ENCODE measurements around the gene MAP7.

Gene MAP7

GRCh38 chr6:136548582-136549299, 1.5 kb downstream of the MAP7 start:
- DNase-seq (ENCODE audit: extremely low read depth, low read depth) = no peak
- no peak for TF ChIP-seq CTCF (IDR thresholded peaks at IDR 0.05; ENCODE audit: low read depth, low read length)

- no peak for TF ChIP-seq CTCF (IDR thresholded peaks at IDR 0.05; ENCODE audit: low read depth, low read length)
- no peak for DNase-seq (ENCODE audit: extremely low read depth, low read depth)
Observed at GRCh38 chr6:136547871-136548270, 2.4 kb downstream of the MAP7 start.

GRCh38 chr6:136547336-136547735, 2.9 kb downstream of the MAP7 start:
- peak; percentile 73 for TF ChIP-seq CTCF (IDR thresholded peaks at IDR 0.05; ENCODE audit: low read depth, low read length)
- DNase-seq (ENCODE audit: extremely low read depth, low read depth) = no peak

- no peak for DNase-seq (ENCODE audit: extremely low read depth, low read depth)
- TF ChIP-seq CTCF (IDR thresholded peaks at IDR 0.05; ENCODE audit: low read depth, low read length) = no peak
Observed at GRCh38 chr6:136546331-136546730, 3.9 kb downstream of the MAP7 start.

GRCh38 chr6:136544326-136544725, 5.9 kb downstream of the MAP7 start:
- TF ChIP-seq CTCF (IDR thresholded peaks at IDR 0.05; ENCODE audit: low read depth, low read length) = no peak
- no peak for DNase-seq (ENCODE audit: extremely low read depth, low read depth)

GRCh38 chr6:136541395-136541794, 8.8 kb downstream of the MAP7 start:
- no peak for TF ChIP-seq CTCF (IDR thresholded peaks at IDR 0.05; ENCODE audit: low read depth, low read length)
- no peak for DNase-seq (ENCODE audit: extremely low read depth, low read depth)

GRCh38 chr6:136539967-136540652, 10.1 kb downstream of the MAP7 start:
- no peak for DNase-seq (ENCODE audit: extremely low read depth, low read depth)
- TF ChIP-seq CTCF (IDR thresholded peaks at IDR 0.05; ENCODE audit: low read depth, low read length) = no peak
